Mesodermal cell (in vitro differentiated cells): ENCODE results near the gene OR10J4. TPM values are rescaled to one million over a fixed set of nuclear protein-coding genes. Genes with fewer than 3 reads are reported as not detected.

ENCODE experiments used
- H3K27ac ChIP-seq: 2 replicates; pipeline ENCODE4 v1.7.0; 2013; ENCODE audit warnings: mild to moderate bottlenecking, low read depth, low read length, moderate library complexity; ENCODE audit not compliant: severe bottlenecking
- H3K36me3 ChIP-seq: 2 replicates; pipeline ENCODE4 v1.7.1; 2013; ENCODE audit warnings: mild to moderate bottlenecking, low read length, moderate library complexity; ENCODE audit not compliant: control insufficient read depth, insufficient read depth
- H3K4me1 ChIP-seq: one replicate; pipeline ENCODE4 v1.7.1; 2013; ENCODE audit warnings: mild to moderate bottlenecking, low read length; ENCODE audit not compliant: insufficient read depth, control insufficient read depth, poor library complexity, severe bottlenecking
- H3K4me3 ChIP-seq: 2 replicates; pipeline ENCODE4 v1.7.0; 2013; ENCODE audit warnings: low read length, control low read depth, mild to moderate bottlenecking; ENCODE audit not compliant: insufficient read depth, poor library complexity, severe bottlenecking; ENCODE audit errors: extremely low read depth
- H3K9me3 ChIP-seq: 2 replicates; pipeline ENCODE4 v1.7.1; 2013; ENCODE audit warnings: mild to moderate bottlenecking, low read length, moderate library complexity; ENCODE audit not compliant: control insufficient read depth
- WGBS, 2 experiments: methylation state at CpG; one replicate each; pipeline ENCODE4 v1.1.5; 2013; ENCODE audit warnings: missing lambda C conversion rate in 2 of 2; ENCODE audit not compliant: insufficient coverage in 2 of 2; 5-methylcytosine and 5-hydroxymethylcytosine counted together
- polyA plus RNA-seq, 2 experiments: library from polyadenylated mRNA; stranded (reverse); fragments of 50-300 nt; gene quantifications; one replicate each; pipeline ENCODE4 v1.2.3, GENCODE V29; 2013

OR10J4 gene
- polyA plus RNA-seq (2013, experiment 1 of 2), result not detected
- not detected for polyA plus RNA-seq (2013, experiment 2 of 2)

DNA sequence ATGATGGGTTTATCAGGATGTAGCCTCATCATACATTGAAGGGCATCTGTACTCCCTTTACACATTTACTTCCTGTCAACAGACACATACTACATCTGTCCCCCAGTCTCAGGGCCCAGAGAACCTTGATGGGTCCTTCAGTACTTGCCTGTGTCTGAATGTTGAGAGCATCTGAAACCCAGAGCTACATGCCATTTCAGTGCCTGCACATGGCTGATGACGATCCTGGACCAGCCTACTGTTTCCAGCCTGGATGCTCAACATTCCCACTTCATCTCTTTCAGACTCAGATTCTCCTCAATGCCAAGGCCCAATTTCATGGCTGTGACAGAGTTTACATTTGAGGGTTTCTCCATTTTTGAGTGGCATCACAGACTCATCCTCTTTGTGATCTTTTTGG, at the start of gene OR10J4:
Gene OR10J4 (plus strand): TSS at position 301 of the 400 bp plus-strand sequence.
- Histone ChIP-seq H3K4me3 (no peak within 1 kb of the TSS), H3K36me3 (no peaks in the 10 kb centered on the region), H3K27ac (no peak within 1 kb of the TSS), H3K4me1 (no peaks in the 10 kb centered on the region), H3K9me3 (no peaks in the 10 kb centered on the region)
- WGBS, 2 experiments, result 100% methylated on average over 1 of the region's 1 CpG; no CpG with 5 or more reads in 1 of the 2 experiments

DNA sequence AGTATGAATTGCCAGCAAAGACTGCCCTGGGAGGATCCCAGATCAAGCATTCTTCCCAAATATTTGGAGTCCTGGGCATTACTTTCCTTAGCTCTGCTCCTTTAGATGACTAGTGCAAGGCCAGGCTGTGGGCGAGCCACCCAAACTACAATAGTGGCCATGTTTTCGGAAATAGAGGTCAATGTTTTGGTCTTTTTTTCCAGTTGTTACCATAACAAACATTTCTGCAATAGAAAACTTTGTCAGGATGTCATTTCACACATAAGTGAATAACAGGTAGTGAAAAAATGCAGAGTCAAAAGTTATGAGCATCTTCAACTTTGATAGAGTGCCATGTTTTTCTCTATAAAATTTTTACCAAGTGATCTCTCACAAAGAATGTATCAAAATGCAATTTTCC, 25.2 kb upstream of the OR10J4 start:
- no peaks in the 10 kb centered on the region for H3K36me3 ChIP-seq
- H3K4me3 ChIP-seq, result no peak overlapping the region
- no peaks in the 10 kb centered on the region for H3K4me1 ChIP-seq
- no peak overlapping the region for H3K27ac ChIP-seq
- WGBS, 2 experiments, result no CpG with 5 or more reads among the region's 2 CpGs
- H3K9me3 ChIP-seq, result no peaks in the 10 kb centered on the region

DNA sequence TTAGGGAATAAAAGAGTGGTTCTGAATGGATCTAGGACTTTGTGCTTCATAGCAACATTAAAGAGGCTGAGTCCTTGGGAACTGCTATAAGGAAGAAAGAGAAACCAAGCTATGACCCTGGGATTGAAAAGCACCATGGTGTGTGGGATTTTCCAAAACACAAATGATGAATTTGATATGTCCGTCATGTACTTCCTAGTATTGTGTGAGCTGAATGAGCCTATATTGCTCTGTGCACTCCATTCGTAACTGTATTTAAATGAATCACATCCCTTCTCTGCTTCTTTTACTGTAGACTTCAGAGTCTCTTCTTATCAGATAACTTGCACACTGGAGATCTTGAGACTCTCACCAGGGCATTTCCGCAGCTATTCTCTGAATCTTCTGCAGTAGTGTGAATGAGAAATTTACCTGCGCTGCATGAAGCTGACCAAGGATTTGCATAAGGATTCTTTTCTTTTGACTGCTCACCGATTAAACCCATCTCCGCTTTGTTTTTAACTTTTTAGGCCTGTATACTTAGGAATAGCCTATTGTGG, 23.1 kb upstream of the OR10J4 start:
- Histone ChIP-seq H3K4me3 (no peak overlapping the region), H3K27ac (no peak overlapping the region), H3K4me1 (no peaks in the 10 kb centered on the region), H3K9me3 (no peaks in the 10 kb centered on the region), H3K36me3 (no peaks in the 10 kb centered on the region)
- WGBS, 2 experiments, result 94 to 100% methylated on average over 4 to 5 of the region's 6 CpGs

DNA sequence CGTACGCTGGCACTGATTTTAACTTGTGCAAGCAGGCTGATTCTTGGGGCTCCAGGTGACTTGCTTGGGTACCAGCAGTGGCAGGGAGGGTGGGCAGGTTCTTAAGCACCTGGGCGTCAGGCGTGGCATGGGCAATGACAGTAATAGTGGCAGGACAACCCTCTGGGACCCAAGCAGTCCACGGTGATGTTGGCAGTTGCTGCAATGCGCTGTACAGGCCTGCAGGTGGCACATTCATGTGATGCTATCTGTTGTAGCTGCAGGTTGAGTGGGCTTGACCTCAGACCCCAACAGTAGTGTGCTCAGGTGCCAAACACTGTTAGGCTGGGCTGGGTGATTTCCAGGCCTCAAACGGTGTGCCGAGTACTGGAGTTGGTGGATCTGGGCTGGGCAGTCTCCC, 10.2 kb upstream of the OR10J4 start:
- WGBS, 2 experiments, result 78 to 89% methylated on average over 7 to 8 of the region's 8 CpGs
- H3K4me3 ChIP-seq, result no peak overlapping the region

DNA sequence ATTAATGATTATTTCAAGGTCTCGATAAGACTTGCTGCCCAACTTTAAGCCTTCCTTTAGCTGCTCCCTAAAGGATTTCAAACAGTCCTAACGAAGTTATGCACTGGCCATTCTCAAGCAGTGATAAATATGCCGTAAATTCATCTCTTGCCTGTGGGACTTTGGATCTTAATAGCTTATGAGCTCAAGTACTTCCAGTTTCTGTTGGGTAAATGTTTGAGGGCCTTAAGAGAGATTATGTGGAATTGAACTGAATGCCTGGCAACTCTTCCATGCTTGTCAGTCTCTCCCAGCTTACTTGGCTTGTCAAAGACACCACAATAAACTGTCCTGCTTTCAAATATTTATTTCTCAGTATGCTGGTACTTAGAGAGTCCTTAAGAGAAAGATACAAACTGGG, 3.5 kb upstream of the OR10J4 start:
- no peaks in the 10 kb centered on the region for H3K9me3 ChIP-seq
- WGBS, 2 experiments, result 94 to 100% methylated on average over 2 to 3 of the region's 3 CpGs

More for the DNA sequence above, 10.2 kb upstream of the OR10J4 start:
- peaks cover 17% of the 10 kb centered on the region for H3K9me3 ChIP-seq
- H3K36me3 ChIP-seq, result no peaks in the 10 kb centered on the region
- H3K27ac ChIP-seq, result no peak overlapping the region
- H3K4me1 ChIP-seq, result no peaks in the 10 kb centered on the region

DNA sequence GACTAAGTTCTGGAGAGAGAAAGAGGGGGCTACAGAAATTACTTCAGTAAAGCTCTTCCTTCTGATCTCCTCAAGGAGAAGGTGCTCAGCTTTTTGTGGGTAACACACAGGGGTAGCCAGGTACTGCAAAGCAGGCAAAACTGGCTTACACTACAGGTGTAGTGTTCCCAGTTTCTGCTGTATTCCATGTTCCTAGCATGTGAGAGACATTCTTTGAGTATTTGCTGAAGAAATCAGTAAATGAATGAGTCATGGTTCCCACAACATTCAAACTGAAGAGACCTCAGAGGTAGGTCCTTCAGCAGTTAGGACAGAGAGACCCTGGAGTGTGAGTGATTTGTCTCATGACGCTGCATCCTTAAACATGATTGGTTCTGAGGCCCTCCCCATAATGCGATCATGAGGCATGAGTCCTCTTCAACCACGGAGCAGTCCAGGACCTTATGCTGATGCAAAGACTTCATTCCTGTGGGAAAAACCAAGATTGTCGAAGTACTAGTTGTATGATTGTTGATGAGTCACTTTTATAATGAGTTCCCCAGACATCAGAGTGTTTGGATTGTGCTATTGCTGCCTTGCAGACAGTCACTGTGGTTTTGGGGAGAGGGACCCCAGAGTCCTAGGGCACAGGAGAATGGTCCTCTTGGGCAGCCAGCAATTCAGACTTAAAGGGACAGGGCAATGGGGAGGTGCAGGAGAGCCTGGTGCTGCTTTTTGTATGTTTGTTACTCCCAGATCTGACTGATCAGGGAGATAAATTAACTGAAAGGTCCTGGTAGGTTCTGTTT, 2.7 kb upstream of the OR10J4 start:
- no peaks in the 10 kb centered on the region for H3K9me3 ChIP-seq
- H3K4me3 ChIP-seq, result no peak overlapping the region
- no peak overlapping the region for H3K27ac ChIP-seq
- no peaks in the 10 kb centered on the region for H3K36me3 ChIP-seq
- 91 to 92% methylated on average over 4 of the region's 4 CpGs for WGBS, 2 experiments
- no peaks in the 10 kb centered on the region for H3K4me1 ChIP-seq

More for the DNA sequence above, 3.5 kb upstream of the OR10J4 start:
- Histone ChIP-seq H3K4me1 (no peaks in the 10 kb centered on the region), H3K36me3 (no peaks in the 10 kb centered on the region), H3K27ac (no peak overlapping the region), H3K4me3 (no peak overlapping the region)

DNA sequence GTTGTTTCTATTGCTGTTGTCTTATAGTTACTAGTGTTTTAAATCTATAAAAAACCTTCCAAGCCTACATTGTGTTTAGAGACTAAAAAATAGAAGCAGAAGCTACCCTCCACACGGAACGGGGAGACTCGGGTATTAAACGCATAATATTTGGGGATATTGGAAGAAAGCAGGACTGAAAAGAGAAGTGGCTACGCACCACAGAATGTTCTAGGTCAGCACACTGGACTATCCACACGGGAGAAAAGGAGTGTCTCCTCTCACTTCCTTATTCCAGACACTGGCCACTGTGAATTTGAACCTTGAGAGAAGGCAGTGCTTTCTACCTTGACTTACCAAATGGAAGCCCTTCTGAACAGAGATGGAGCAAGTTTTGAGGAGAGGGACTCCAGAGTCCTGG, 1.0 kb upstream of the OR10J4 start:
- H3K4me3 ChIP-seq, result no peak overlapping the region
- H3K4me1 ChIP-seq, result no peaks in the 10 kb centered on the region
- 91 to 100% methylated on average over 2 to 3 of the region's 6 CpGs for WGBS, 2 experiments
- no peaks in the 10 kb centered on the region for H3K9me3 ChIP-seq
- no peaks in the 10 kb centered on the region for H3K36me3 ChIP-seq
- H3K27ac ChIP-seq, result no peak overlapping the region

DNA sequence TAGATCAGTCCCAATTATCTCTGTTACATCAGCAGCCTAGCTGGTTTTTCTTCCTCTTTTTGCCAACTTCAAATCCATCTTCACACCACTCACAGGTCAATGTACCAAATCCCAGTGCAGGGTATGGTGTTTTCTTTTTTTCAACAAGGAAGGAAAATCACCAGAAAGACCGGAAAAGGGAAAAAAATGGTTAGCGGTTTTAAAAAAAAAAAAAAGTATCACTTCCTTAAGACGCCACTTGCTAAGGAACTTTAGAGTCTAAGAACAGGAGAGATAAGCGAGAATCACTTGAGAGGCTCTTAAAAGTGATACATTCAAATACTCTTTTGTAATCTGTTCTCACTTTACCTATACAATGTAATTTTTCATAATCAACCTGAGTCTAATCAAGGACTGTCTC, 4.5 kb downstream of the OR10J4 start:
- Histone ChIP-seq H3K27ac (no peak overlapping the region), H3K9me3 (no peaks in the 10 kb centered on the region), H3K36me3 (no peaks in the 10 kb centered on the region), H3K4me3 (no peak overlapping the region), H3K4me1 (no peaks in the 10 kb centered on the region)
- 100% methylated on average over 2 of the region's 4 CpGs; no CpG with 5 or more reads in 1 of the 2 experiments for WGBS, 2 experiments

DNA sequence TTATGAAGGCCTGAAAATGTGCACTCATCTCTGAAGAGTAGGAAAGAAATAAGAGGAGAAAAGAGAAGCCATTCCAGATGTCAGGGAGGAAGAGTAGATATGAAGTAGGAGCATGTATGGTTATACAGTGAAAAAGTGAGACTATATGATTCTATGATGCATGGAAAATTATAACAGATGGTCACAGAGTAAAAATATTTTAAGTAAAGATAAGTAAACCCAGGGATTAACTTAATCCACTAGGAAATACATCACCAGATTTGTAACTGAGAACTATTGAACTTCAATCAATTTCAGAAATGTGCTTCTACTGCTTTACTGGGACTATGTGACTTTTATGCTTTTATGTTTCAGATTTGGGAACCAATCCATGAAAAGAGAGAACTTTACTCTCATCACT, 7.4 kb downstream of the OR10J4 start, which contains the start of gene OR10J1:
Gene OR10J1 (plus strand): TSS at position 301 of the 400 bp plus-strand sequence. CDS start 70 bp downstream, at position 371.
- no peak within 1 kb of the TSS for H3K27ac ChIP-seq
- no peaks in the 10 kb centered on the region for H3K36me3 ChIP-seq
- H3K4me1 ChIP-seq, result no peaks in the 10 kb centered on the region
- no peaks in the 10 kb centered on the region for H3K9me3 ChIP-seq
- no peak within 1 kb of the TSS for H3K4me3 ChIP-seq

DNA sequence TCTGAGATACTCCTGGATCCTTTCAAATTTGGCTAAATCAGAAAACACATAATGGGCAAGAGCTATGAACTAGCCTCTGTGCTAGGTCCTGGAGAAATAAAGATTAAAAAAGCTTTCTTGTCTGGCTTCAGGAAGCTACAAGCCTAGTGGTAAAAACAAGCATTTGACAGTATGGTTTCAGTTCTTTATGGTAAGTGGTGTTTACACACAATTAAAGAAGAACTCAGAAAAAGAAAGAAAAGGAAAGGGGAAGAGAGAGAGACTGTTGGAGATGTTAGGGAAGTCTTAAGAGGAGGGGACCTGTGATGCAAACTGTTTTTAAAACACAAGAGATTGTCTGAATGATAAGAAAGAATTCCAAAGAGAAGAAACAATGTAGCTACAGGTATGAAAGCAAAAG, 9.4 kb downstream of the OR10J4 start:
- H3K4me1 ChIP-seq, result no peaks in the 10 kb centered on the region
- H3K9me3 ChIP-seq, result no peaks in the 10 kb centered on the region
- no peak overlapping the region for H3K4me3 ChIP-seq

DNA sequence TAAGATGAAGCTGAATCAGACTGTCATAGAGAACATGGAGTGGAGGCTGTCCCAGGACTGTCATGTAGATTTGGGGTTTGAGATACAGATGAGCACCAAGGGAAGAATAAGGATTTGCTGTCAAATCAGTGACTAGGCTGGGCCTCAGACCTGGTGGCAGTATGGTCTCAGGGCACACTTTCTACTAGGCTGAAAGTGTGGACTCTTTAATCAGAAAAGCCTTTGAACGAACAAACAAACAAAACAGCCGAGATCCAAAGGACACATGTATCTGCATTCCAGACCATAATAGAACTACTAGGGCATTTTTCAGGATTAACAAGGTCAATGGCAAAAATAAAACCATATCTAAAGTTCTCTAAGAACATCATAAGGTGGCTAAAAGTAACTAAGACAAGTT, 10.4 kb downstream of the OR10J4 start:
- Histone ChIP-seq H3K4me3 (no peak overlapping the region), H3K4me1 (no peaks in the 10 kb centered on the region), H3K9me3 (no peaks in the 10 kb centered on the region), H3K27ac (no peak overlapping the region), H3K36me3 (no peaks in the 10 kb centered on the region)
- WGBS, 2 experiments, result 90% methylated on average over 2 of the region's 2 CpGs; no CpG with 5 or more reads in 1 of the 2 experiments

More for the DNA sequence above, 9.4 kb downstream of the OR10J4 start:
- no peaks in the 10 kb centered on the region for H3K36me3 ChIP-seq
- no peak overlapping the region for H3K27ac ChIP-seq
